Osteocyte (in vitro differentiated cells): ENCODE results near the gene CEP70. TPM values are rescaled to one million over a fixed set of nuclear protein-coding genes. Genes with fewer than 3 reads are reported as not detected.
A peak's percentile ranks its signal among the peaks of the same experiment; 100 is the strongest.

Experiments
- DNase-seq: peaks from one replicate; pipeline ENCODE4 v3.0.0; 2021; ENCODE audit warnings: mixed read lengths; ENCODE audit not compliant: unreplicated experiment; ENCODE audit errors: extremely low spot score
- H3K27ac Mint-ChIP-seq: one replicate; pipeline ENCODE4 v1.8.0; 2021; ENCODE audit warnings: mild to moderate bottlenecking, mixed read lengths; ENCODE audit not compliant: unreplicated experiment
- H3K27me3 Mint-ChIP-seq: one replicate; pipeline ENCODE4 v1.8.0; 2021; ENCODE audit warnings: mixed read lengths; ENCODE audit not compliant: unreplicated experiment
- H3K36me3 Mint-ChIP-seq: one replicate; pipeline ENCODE4 v1.8.0; 2021; ENCODE audit warnings: mixed read lengths; ENCODE audit not compliant: unreplicated experiment
- H3K4me1 Mint-ChIP-seq: one replicate; pipeline ENCODE4 v1.8.0; 2021; ENCODE audit warnings: mixed read lengths; ENCODE audit not compliant: unreplicated experiment
- H3K4me3 Mint-ChIP-seq: one replicate; pipeline ENCODE4 v1.8.0; 2021; ENCODE audit warnings: mild to moderate bottlenecking, moderate library complexity, mixed read lengths; ENCODE audit not compliant: unreplicated experiment
- H3K9me3 Mint-ChIP-seq: one replicate; pipeline ENCODE4 v1.8.0; 2021; ENCODE audit warnings: mixed read lengths; ENCODE audit not compliant: unreplicated experiment
- total RNA-seq: library from RNA; stranded (reverse); gene quantifications from 2 replicates; pipeline ENCODE4 v1.2.1, GENCODE V29; 2021
- TF ChIP-seq, protein P1 (sequence below): fragments of 200-600 bp; sonication (generic); IDR thresholded peaks from 2 replicates; pipeline ENCODE4 v1.5.0; 2021; ENCODE audit warnings: antibody characterized with exemption, mild to moderate bottlenecking, moderate library complexity

The CEP70 gene
- total RNA-seq, 1 donor from 2014 or later = 16.0 TPM

DNA sequence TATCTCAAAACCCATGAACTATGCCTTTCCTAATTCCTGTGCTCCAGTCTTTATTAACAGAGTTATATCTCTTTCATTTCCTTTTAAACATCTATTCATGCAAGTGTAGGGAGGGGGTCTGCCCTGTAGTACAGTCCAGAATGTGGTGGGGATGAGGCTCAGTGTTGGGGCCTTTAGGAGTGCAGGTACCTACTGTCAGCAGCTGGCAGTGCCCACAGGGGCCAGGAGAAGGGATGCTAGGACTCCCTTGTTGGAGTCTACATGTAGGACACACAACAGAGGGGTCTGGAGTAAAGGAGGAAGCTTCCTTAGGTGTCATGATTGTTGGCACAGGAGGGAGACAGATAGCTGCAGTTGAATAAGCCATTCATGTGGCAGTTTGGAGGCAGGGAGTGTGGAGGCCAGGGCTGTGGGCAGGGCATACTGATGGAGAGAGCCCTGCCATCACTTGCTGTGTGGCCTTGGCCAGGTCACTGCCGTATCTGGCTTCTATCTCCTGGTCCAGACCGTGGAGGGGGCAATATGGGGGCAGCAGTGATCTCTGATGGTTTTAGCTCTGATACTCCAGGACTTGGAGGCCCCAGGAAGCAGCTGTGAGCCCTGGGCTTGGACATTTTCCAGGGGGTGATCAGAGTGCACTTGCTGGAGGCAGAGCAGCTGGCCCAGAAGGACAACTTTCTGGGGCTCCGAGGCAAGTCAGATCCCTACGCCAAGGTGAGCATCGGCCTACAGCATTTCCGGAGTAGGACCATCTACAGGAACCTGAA lies 130.2 kb downstream of the CEP70 start:
- Mint-ChIP-seq H3K4me1 (no peaks in the 10 kb centered on the region), H3K9me3 (no peaks in the 10 kb centered on the region), H3K36me3 (no peaks in the 10 kb centered on the region), H3K27me3 (peaks cover 5% of the 10 kb centered on the region), H3K27ac (no peak overlapping the region), H3K4me3 (no peak overlapping the region)
- TF ChIP-seq, protein P1, sequence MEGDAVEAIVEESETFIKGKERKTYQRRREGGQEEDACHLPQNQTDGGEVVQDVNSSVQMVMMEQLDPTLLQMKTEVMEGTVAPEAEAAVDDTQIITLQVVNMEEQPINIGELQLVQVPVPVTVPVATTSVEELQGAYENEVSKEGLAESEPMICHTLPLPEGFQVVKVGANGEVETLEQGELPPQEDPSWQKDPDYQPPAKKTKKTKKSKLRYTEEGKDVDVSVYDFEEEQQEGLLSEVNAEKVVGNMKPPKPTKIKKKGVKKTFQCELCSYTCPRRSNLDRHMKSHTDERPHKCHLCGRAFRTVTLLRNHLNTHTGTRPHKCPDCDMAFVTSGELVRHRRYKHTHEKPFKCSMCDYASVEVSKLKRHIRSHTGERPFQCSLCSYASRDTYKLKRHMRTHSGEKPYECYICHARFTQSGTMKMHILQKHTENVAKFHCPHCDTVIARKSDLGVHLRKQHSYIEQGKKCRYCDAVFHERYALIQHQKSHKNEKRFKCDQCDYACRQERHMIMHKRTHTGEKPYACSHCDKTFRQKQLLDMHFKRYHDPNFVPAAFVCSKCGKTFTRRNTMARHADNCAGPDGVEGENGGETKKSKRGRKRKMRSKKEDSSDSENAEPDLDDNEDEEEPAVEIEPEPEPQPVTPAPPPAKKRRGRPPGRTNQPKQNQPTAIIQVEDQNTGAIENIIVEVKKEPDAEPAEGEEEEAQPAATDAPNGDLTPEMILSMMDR = no peak
- DNase-seq = no peak

DNA sequence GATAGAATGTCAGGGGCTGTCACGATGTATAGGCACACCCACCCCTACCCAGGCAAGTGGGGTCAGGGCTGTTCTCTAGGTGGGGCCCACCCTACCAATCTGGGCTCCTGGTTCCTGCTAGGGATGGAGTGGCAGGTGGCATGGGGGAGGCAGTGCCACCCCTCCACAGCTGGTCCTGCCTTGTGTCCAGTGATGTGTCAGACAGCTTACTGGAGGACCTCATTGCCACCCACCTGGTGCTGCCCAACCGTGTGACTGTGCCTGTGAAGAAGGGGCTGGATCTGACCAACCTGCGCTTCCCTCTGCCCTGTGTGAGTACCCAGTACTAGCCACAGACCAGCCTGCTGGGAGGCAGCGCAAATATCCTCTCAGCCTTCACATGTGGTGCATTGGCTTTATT lies 132.2 kb downstream of the CEP70 start:
- Mint-ChIP-seq H3K36me3 (no peaks in the 10 kb centered on the region), H3K4me3 (no peak overlapping the region), H3K27ac (no peak overlapping the region), H3K27me3 (peaks cover 2% of the 10 kb centered on the region), H3K4me1 (no peaks in the 10 kb centered on the region), H3K9me3 (no peaks in the 10 kb centered on the region)
- DNase-seq = no peak
- TF ChIP-seq, protein P1 = no peak

DNA sequence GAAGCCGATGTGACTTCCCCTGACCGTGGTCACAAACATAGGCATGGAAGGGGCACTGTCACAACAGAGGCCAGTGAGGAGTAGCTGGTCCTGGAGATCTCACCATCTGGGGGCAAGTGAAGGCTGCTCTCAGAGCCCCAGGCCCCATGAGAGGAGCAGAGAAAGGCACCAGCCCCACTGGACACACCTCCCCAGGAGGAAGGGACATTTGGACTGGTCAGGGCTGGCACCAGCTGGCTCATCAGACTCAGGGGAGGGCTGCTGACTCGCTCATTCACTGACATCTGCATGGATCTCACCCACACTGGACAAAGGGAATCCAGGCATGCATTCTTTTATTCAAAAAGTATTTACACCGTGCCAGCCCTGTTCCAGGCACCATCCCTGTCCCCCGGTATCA lies 132.8 kb downstream of the CEP70 start:
- peak; percentile 80 for DNase-seq
- Mint-ChIP-seq H3K36me3 (no peaks in the 10 kb centered on the region), H3K9me3 (no peaks in the 10 kb centered on the region), H3K27ac (no peak overlapping the region), H3K4me1 (no peaks in the 10 kb centered on the region), H3K27me3 (peaks cover 2% of the 10 kb centered on the region), H3K4me3 (no peak overlapping the region)
- TF ChIP-seq, protein P1 = no peak

DNA sequence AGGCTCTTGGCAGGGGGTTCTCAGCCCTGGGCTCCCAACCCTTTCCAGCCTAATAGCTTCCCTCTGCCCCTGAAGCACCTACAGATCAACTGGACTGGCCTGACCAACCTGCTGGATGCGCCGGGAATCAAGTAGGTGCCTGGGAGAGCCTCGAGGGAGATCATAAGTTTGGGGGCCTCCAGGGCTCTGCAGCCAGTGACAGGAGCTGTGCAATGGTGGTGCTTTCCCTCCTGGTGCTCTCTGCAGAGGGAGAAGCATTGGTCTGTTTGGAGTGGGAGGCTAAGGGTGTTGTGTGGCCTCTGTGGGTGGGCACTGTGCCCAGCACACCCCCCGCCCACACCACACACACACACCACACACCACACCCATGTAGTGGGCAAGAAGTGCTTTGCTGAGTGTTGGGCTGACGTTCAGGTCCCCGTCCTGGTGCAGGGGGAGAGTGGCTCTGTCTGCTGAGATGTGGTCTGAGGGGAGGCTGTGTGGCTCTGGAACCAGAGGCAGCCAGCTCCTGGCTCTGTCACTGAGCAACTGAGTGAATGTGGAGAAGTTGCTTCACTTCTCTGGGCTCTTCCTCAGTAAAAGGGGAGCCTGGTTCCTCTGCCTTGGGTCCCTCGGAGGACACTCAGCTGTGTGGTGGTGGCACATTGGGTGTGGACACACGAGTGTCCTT lies 133.4 kb downstream of the CEP70 start:
- no peak overlapping the region for H3K4me3 Mint-ChIP-seq
- DNase-seq = peak; percentile 65
- TF ChIP-seq, protein P1 = no peak

More for the DNA sequence above, 133.4 kb downstream of the CEP70 start:
- Mint-ChIP-seq H3K9me3 (no peaks in the 10 kb centered on the region), H3K27me3 (peaks cover 5% of the 10 kb centered on the region), H3K4me1 (no peaks in the 10 kb centered on the region), H3K27ac (no peak overlapping the region), H3K36me3 (no peaks in the 10 kb centered on the region)
